HepG2 (cell line): ENCODE results near the gene ATP13A1. TPM values are rescaled to one million over a fixed set of nuclear protein-coding genes. Genes with fewer than 3 reads are reported as not detected.

ENCODE experiments used
- ATAC-seq: fragments of 200-7000 bp; cut with Tn5 transposase; 3 replicates; pipeline ENCODE4 v1.9.1; 2020; ENCODE audit warnings: mild to moderate bottlenecking, moderate library complexity
- BruUV-seq: library from RNA; stranded (reverse); fragments of 400-500 nt; replicated peaks from 2 replicates; lab custom pipeline; 2021; lab: Mats Ljungman, UMichigan
- CTCF ChIA-PET: fragments of 300-600 bp; formaldehyde crosslinking; extraction: SDS; loops from one replicate; lab custom pipeline; 2021; ENCODE audit warnings: low total read pairs, inconsistent platforms, low intra/inter-chr PET ratio; lab: Yijun Ruan, JAX
- POLR2A ChIA-PET: fragments of 350-600 bp; sonication (Branson Sonifier 250); formaldehyde crosslinking; loops from one replicate; lab custom pipeline; 2020; ENCODE audit warnings: antibody characterized with exemption, inconsistent platforms; lab: Yijun Ruan, JAX
- DNase-seq: peaks from one replicate; pipeline ENCODE4 v3.0.0-alpha.2; 2015; ENCODE audit warnings: low spot score
- FAIRE-seq: peaks from 3 replicates; lab custom pipeline; 2011; peaks lifted over from hg19 to GRCh38; lab: Jason Lieb, UNC
- H2AFZ ChIP-seq: one replicate; pipeline ENCODE4 v1.6.1; 2011; ENCODE audit warnings: low read length, inconsistent platforms
- H3K27ac ChIP-seq: fragments of 300-600 bp; 3 replicates; pipeline ENCODE4 v1.8.0; 2011; ENCODE audit warnings: mixed run types, mild to moderate bottlenecking, mixed read lengths, low read length, inconsistent platforms; ENCODE audit not compliant: insufficient read depth; ENCODE audit errors: extremely low read length
- H3K27me3 ChIP-seq, 2 experiments: fragments of 200-600 bp in 1 of 2; 2 replicates in 1 of 2; 3 replicates in 1 of 2; pipeline versions ENCODE4 v1.6.0 to v1.8.0; 2011; ENCODE audit warnings: low read length in 2 of 2, mild to moderate bottlenecking in 2 of 2, moderate library complexity in 2 of 2, inconsistent platforms in 1 of 2; ENCODE audit not compliant: insufficient read depth in 2 of 2, control insufficient read depth in 1 of 2
- H3K36me3 ChIP-seq, 2 experiments: fragments of 200-600 bp in 1 of 2; replicated peaks in 1 of 2; 2 replicates in 1 of 2; 3 replicates in 1 of 2; pipeline versions ENCODE4 v1.5.1 to v1.8.0; 2011; ENCODE audit warnings: low read length in 2 of 2, inconsistent platforms in 1 of 2; ENCODE audit not compliant: insufficient read depth in 2 of 2, control insufficient read depth in 1 of 2
- H3K4me1 ChIP-seq: 2 replicates; pipeline ENCODE4 v1.5.1; 2012; ENCODE audit warnings: low read length, inconsistent platforms; ENCODE audit not compliant: insufficient read depth
- H3K4me2 ChIP-seq: 2 replicates; pipeline ENCODE4 v1.6.0; 2011; ENCODE audit warnings: low read depth, low read length, inconsistent platforms
- H3K4me3 ChIP-seq, 3 experiments: fragments of 200-600 bp in 1 of 3; sonication (generic), shearing (Covaris generic) in 1 of 3; replicated peaks in 1 of 3; 2 replicates each; pipeline ENCODE4 v1.5.1; 2011 to 2016; ENCODE audit warnings: low read length in 3 of 3, inconsistent platforms in 2 of 3, low read depth in 2 of 3, mild to moderate bottlenecking in 2 of 3, control low read depth in 1 of 3, mixed read lengths in 1 of 3; ENCODE audit not compliant: insufficient read depth in 1 of 3
- H3K79me2 ChIP-seq: one replicate; pipeline ENCODE4 v1.6.1; 2011; ENCODE audit warnings: low read length, inconsistent platforms; ENCODE audit not compliant: insufficient read depth
- H3K9ac ChIP-seq: 2 replicates; pipeline ENCODE4 v1.6.0; 2011; ENCODE audit warnings: mild to moderate bottlenecking, low read depth, low read length, inconsistent platforms; ENCODE audit not compliant: insufficient read depth
- H3K9me3 ChIP-seq: 2 replicates; pipeline ENCODE4 v1.5.1; 2012; ENCODE audit warnings: mild to moderate bottlenecking, low read length
- H4K20me1 ChIP-seq: 2 replicates; pipeline ENCODE4 v1.6.0; 2011; ENCODE audit warnings: inconsistent platforms, mild to moderate bottlenecking, low read length, moderate library complexity; ENCODE audit not compliant: insufficient read depth
- BHLHE40 ChIP-seq: IDR thresholded peaks from 2 replicates; pipeline ENCODE4 v1.6.1; 2011; ENCODE audit warnings: low read length, improper control_type of control experiment
- MIXL1 ChIP-seq: IDR thresholded peaks from 2 replicates; pipeline ENCODE4 v1.6.1; 2016
- NFKBIZ ChIP-seq: IDR thresholded peaks from 2 replicates; pipeline ENCODE4 v1.6.1; 2018; ENCODE audit warnings: missing genetic modification reagents, missing compliant biosample characterization
- RBM22 ChIP-seq: fragments of 200-400 bp; formaldehyde crosslinking; optimal IDR thresholded peaks from 2 replicates; pipeline ENCODE3; 2017; ENCODE audit warnings: mild to moderate bottlenecking, low read length, moderate library complexity
- ZBTB7B ChIP-seq: sonication (generic); formaldehyde crosslinking; IDR thresholded peaks from 2 replicates; pipeline ENCODE4 v1.4.0; 2020; ENCODE audit warnings: missing genetic modification reagents
- ZNF441 ChIP-seq: sonication (generic); formaldehyde crosslinking; IDR thresholded peaks from 2 replicates; pipeline ENCODE4 v1.7.0; 2021; ENCODE audit warnings: missing genetic modification reagents, borderline replicate concordance
- ZNF629 ChIP-seq: sonication (generic); formaldehyde crosslinking; conservative IDR thresholded peaks from 2 replicates; pipeline ENCODE4 v1.5.0; 2020; ENCODE audit warnings: missing genetic modification reagents
- ZNF766 ChIP-seq: sonication (generic); formaldehyde crosslinking; IDR thresholded peaks from 2 replicates; pipeline ENCODE4 v1.5.0; 2020; ENCODE audit warnings: missing genetic modification reagents, borderline replicate concordance
- ZNF780A ChIP-seq: sonication (generic); formaldehyde crosslinking; IDR thresholded peaks from 2 replicates; pipeline ENCODE4 v1.8.0; 2022; ENCODE audit warnings: mild to moderate bottlenecking, missing genetic modification reagents, moderate library complexity
- ZSCAN22 ChIP-seq: sonication (generic); formaldehyde crosslinking; IDR thresholded peaks from 2 replicates; pipeline ENCODE4 v1.4.0; 2020; ENCODE audit warnings: mild to moderate bottlenecking, missing genetic modification reagents
- ZSCAN9 ChIP-seq: IDR thresholded peaks from 2 replicates; pipeline ENCODE4 v1.6.1; 2016; ENCODE audit warnings: borderline replicate concordance
- WGBS: methylation state at CpG from one replicate; pipeline ENCODE4 v1.1.6; 2017; ENCODE audit warnings: low lambda C conversion rate; 5-methylcytosine and 5-hydroxymethylcytosine counted together
- in situ Hi-C: cut with HindIII; loops from 2 replicates; pipeline ENCODE4 v1.10.0; 2017; ENCODE audit warnings: low pct_unique_long_range_greater_than_20kb; ENCODE audit not compliant: extremely low pct_ligation_motif_present
- intact Hi-C: fragments of 100-400 bp; cut with micrococcal nuclease; formaldehyde crosslinking; loops from one replicate; pipeline ENCODE4 v1.10.0; 2022; ENCODE audit not compliant: unreplicated experiment
- polyA plus RNA-seq, 8 experiments: library from polyadenylated mRNA; depleted of rRNA in 3 of 8; stranded (reverse) in 7 of 8; unstranded in 1 of 8; fragments of >200 nt; fragmentation: Illumina TruSeq in 4 of 8; extraction: Trizol in 4 of 8; gene quantifications; 2 replicates each; pipeline versions ENCODE4 v1.2.1 to v1.2.3, GENCODE V29; 2011 to 2016; ENCODE audit warnings: low read depth in 4 of 8, missing spikeins in 1 of 8, mixed read lengths in 1 of 8; ENCODE audit not compliant: insufficient read depth in 1 of 8
- total RNA-seq, 5 experiments: library from RNA; depleted of rRNA; stranded (reverse); fragments of >200 nt; fragmentation: Illumina TruSeq; extraction: Trizol; gene quantifications; 2 replicates each; pipeline ENCODE4 v1.2.3, GENCODE V29; 2016; ENCODE audit warnings: low read depth in 1 of 5
- TF ChIP-seq, protein P1 (sequence below): sonication (generic); formaldehyde crosslinking; IDR thresholded peaks from 2 replicates; pipeline ENCODE4 v1.8.1; 2023; ENCODE audit warnings: mild to moderate bottlenecking, missing genetic modification reagents

ATP13A1 gene
- total and polyA plus RNA-seq, 2 of the 13 experiments (the other 11 are each of a cell fraction or from before 2014, with no cell fraction given) = 23.2 to 41.7 TPM

DNA sequence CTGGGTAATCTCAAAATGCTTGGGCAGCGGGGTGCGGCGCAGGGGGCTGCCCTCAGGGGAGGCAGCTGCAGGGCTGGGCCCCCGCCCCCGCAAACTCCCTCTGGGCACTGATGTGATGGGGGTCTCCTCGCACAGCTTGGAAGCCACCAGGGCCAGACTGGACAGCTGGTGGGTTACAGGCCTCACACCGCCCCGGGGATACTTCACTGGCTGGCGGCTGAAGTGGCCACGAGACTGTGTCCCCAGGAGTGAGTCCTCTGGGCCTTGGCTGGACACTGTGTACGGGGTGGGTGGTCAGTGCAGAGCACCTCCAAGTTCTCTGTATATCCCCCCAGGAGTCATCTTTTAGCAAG lies 33.4 kb downstream of the ATP13A1 start:
- TF ChIP-seq ZBTB7B (no peak), NFKBIZ (no peak), MIXL1 (CRISPR knock-in tag) (no peak), ZNF441 (no peak), ZSCAN9 (CRISPR knock-in tag) (no peak), ZNF766 (no peak), ZNF629 (CRISPR knock-in tag) (no peak), ZNF780A (CRISPR knock-in tag) (no peak), RBM22 (no peak), ZSCAN22 (no peak), BHLHE40 (no peak)
- TF ChIP-seq, protein P1, sequence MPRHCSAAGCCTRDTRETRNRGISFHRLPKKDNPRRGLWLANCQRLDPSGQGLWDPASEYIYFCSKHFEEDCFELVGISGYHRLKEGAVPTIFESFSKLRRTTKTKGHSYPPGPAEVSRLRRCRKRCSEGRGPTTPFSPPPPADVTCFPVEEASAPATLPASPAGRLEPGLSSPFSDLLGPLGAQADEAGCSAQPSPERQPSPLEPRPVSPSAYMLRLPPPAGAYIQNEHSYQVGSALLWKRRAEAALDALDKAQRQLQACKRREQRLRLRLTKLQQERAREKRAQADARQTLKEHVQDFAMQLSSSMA (CRISPR knock-in tag) = no peak
- ATAC-seq (no peak), FAIRE-seq (no peak), DNase-seq (no peak)
- intact Hi-C loops = no loop called here
- in situ Hi-C loops = no loop called here
- Histone ChIP-seq H3K79me2 (no peaks in the 10 kb centered on the region), H3K9me3 (no peaks in the 10 kb centered on the region), H3K4me1 (no peaks in the 10 kb centered on the region), H3K36me3 (no peaks in the 10 kb centered on the region), H3K4me2 (no peak overlapping the region), H3K27ac (no peak overlapping the region), H3K4me3 (no peak overlapping the region), H4K20me1 (no peaks in the 10 kb centered on the region), H3K27me3 (no peaks in the 10 kb centered on the region), H2AFZ (no peak overlapping the region), H3K9ac (no peak overlapping the region)
- WGBS = 80% methylated on average over 1 of the region's 11 CpGs
- ChIA-PET POLR2A (no interaction called here), CTCF (no interaction called here)
- BruUV-seq = no TSS peak
